Erythroblast (primary cell): ENCODE data around the gene TMPRSS12.
"Not testable (repeated sequence)": the region's sequence is repeated elsewhere in the genome, so short reads cannot be mapped to it uniquely, and the experiment has no call there.

Experiments used
- DNase-seq, 2 experiments: peaks; one replicate each; lab custom pipeline; 2025; lab: John Stamatoyannopoulos, UW
- GATA1 ChIP-seq: IDR thresholded peaks from 2 replicates; pipeline ENCODE4 v1.6.1; 2011; ENCODE audit warnings: low read depth, mild to moderate bottlenecking, control low read depth, low read length, moderate library complexity
- POLR2A ChIP-seq: IDR thresholded peaks from 2 replicates; pipeline ENCODE4 v1.6.1; 2011; ENCODE audit warnings: mild to moderate bottlenecking, low read length

The TMPRSS12 gene

GRCh38 chr12:50840809-50841487, 1.8 kb upstream of the TMPRSS12 start:
- peak; percentile 11 to 40 for DNase-seq

GRCh38 chr12:50841716-50842531, 802 bp upstream of the TMPRSS12 start:
- DNase-seq: peak in 1 of 2 experiments; percentile 4
- TF ChIP-seq POLR2A: no peak

More at GRCh38 chr12:50840809-50841487, 1.8 kb upstream of the TMPRSS12 start:
- TF ChIP-seq GATA1 (no peak), POLR2A (no peak)

GRCh38 chr12:50845021-50845647, 2.4 kb downstream of the TMPRSS12 start:
- TF ChIP-seq GATA1 (no peak), POLR2A (no peak)
- DNase-seq: no peak

GRCh38 chr12:50848963-50849362, 6.2 kb downstream of the TMPRSS12 start:
- TF ChIP-seq POLR2A (no peak), GATA1 (no peak)
- no peak for DNase-seq

GRCh38 chr12:50855218-50855617, 12.5 kb downstream of the TMPRSS12 start:
- not testable (repeated sequence) for DNase-seq

- not testable (repeated sequence) for DNase-seq
Observed at GRCh38 chr12:50855679-50856078, 13.0 kb downstream of the TMPRSS12 start.

- DNase-seq: no peak
- TF ChIP-seq GATA1: no peak
- no peak for TF ChIP-seq POLR2A
Observed at GRCh38 chr12:50859621-50860310, 17.0 kb downstream of the TMPRSS12 start.

GRCh38 chr12:50862316-50862715, 19.6 kb downstream of the TMPRSS12 start:
- DNase-seq: no peak
- TF ChIP-seq POLR2A (no peak), GATA1 (no peak)

GRCh38 chr12:50865266-50865665, 22.5 kb downstream of the TMPRSS12 start:
- DNase-seq: no peak
- TF ChIP-seq GATA1 (no peak), POLR2A (no peak)

GRCh38 chr12:50868881-50869280, 26.2 kb downstream of the TMPRSS12 start:
- DNase-seq: not testable (repeated sequence)

GRCh38 chr12:50882563-50882962, 39.8 kb downstream of the TMPRSS12 start:
- TF ChIP-seq GATA1 (no peak), POLR2A (no peak)
- DNase-seq: no peak

GRCh38 chr12:50887191-50887590, 44.5 kb downstream of the TMPRSS12 start:
- DNase-seq: no peak

GRCh38 chr12:50888666-50889065, 45.9 kb downstream of the TMPRSS12 start:
- no peak for DNase-seq
- TF ChIP-seq GATA1 (no peak), POLR2A (no peak)

More at GRCh38 chr12:50887191-50887590, 44.5 kb downstream of the TMPRSS12 start:
- TF ChIP-seq GATA1 (no peak), POLR2A (no peak)

- DNase-seq: no peak
- TF ChIP-seq POLR2A: no peak
Observed at GRCh38 chr12:50894241-50894640, 51.5 kb downstream of the TMPRSS12 start.
